HepG2 (cell line): Measurements from ENCODE around the gene RAMP3. TPM values are rescaled to one million over a fixed set of nuclear protein-coding genes. Genes with fewer than 3 reads are reported as not detected.

Experiments used
- ATAC-seq: fragments of 200-7000 bp; cut with Tn5 transposase; 3 replicates; pipeline ENCODE4 v1.9.1; 2020; ENCODE audit warnings: mild to moderate bottlenecking, moderate library complexity
- BruUV-seq: library from RNA; stranded (reverse); fragments of 400-500 nt; replicated peaks from 2 replicates; lab custom pipeline; 2021; lab: Mats Ljungman, UMichigan
- CTCF ChIA-PET: fragments of 300-600 bp; formaldehyde crosslinking; extraction: SDS; loops from one replicate; lab custom pipeline; 2021; ENCODE audit warnings: low total read pairs, inconsistent platforms, low intra/inter-chr PET ratio; lab: Yijun Ruan, JAX
- POLR2A ChIA-PET: fragments of 350-600 bp; sonication (Branson Sonifier 250); formaldehyde crosslinking; loops from one replicate; lab custom pipeline; 2020; ENCODE audit warnings: antibody characterized with exemption, inconsistent platforms; lab: Yijun Ruan, JAX
- DNase-seq: peaks from one replicate; pipeline ENCODE4 v3.0.0-alpha.2; 2015; ENCODE audit warnings: low spot score
- FAIRE-seq: peaks from 3 replicates; lab custom pipeline; 2011; peaks lifted over from hg19 to GRCh38; lab: Jason Lieb, UNC
- H2AFZ ChIP-seq: one replicate; pipeline ENCODE4 v1.6.1; 2011; ENCODE audit warnings: low read length, inconsistent platforms
- H3K27ac ChIP-seq: fragments of 300-600 bp; 3 replicates; pipeline ENCODE4 v1.8.0; 2011; ENCODE audit warnings: mixed run types, mild to moderate bottlenecking, mixed read lengths, low read length, inconsistent platforms; ENCODE audit not compliant: insufficient read depth; ENCODE audit errors: extremely low read length
- H3K27me3 ChIP-seq, 2 experiments: fragments of 200-600 bp in 1 of 2; 2 replicates in 1 of 2; 3 replicates in 1 of 2; pipeline versions ENCODE4 v1.6.0 to v1.8.0; 2011; ENCODE audit warnings: low read length in 2 of 2, mild to moderate bottlenecking in 2 of 2, moderate library complexity in 2 of 2, inconsistent platforms in 1 of 2; ENCODE audit not compliant: insufficient read depth in 2 of 2, control insufficient read depth in 1 of 2
- H3K36me3 ChIP-seq, 2 experiments: fragments of 200-600 bp in 1 of 2; replicated peaks in 1 of 2; 2 replicates in 1 of 2; 3 replicates in 1 of 2; pipeline versions ENCODE4 v1.5.1 to v1.8.0; 2011; ENCODE audit warnings: low read length in 2 of 2, inconsistent platforms in 1 of 2; ENCODE audit not compliant: insufficient read depth in 2 of 2, control insufficient read depth in 1 of 2
- H3K4me1 ChIP-seq: 2 replicates; pipeline ENCODE4 v1.5.1; 2012; ENCODE audit warnings: low read length, inconsistent platforms; ENCODE audit not compliant: insufficient read depth
- H3K4me2 ChIP-seq: 2 replicates; pipeline ENCODE4 v1.6.0; 2011; ENCODE audit warnings: low read depth, low read length, inconsistent platforms
- H3K4me3 ChIP-seq, 3 experiments: fragments of 200-600 bp in 1 of 3; sonication (generic), shearing (Covaris generic) in 1 of 3; replicated peaks in 1 of 3; 2 replicates each; pipeline ENCODE4 v1.5.1; 2011 to 2016; ENCODE audit warnings: low read length in 3 of 3, inconsistent platforms in 2 of 3, low read depth in 2 of 3, mild to moderate bottlenecking in 2 of 3, control low read depth in 1 of 3, mixed read lengths in 1 of 3; ENCODE audit not compliant: insufficient read depth in 1 of 3
- H3K79me2 ChIP-seq: one replicate; pipeline ENCODE4 v1.6.1; 2011; ENCODE audit warnings: low read length, inconsistent platforms; ENCODE audit not compliant: insufficient read depth
- H3K9ac ChIP-seq: 2 replicates; pipeline ENCODE4 v1.6.0; 2011; ENCODE audit warnings: mild to moderate bottlenecking, low read depth, low read length, inconsistent platforms; ENCODE audit not compliant: insufficient read depth
- H3K9me3 ChIP-seq: 2 replicates; pipeline ENCODE4 v1.5.1; 2012; ENCODE audit warnings: mild to moderate bottlenecking, low read length
- H4K20me1 ChIP-seq: 2 replicates; pipeline ENCODE4 v1.6.0; 2011; ENCODE audit warnings: inconsistent platforms, mild to moderate bottlenecking, low read length, moderate library complexity; ENCODE audit not compliant: insufficient read depth
- ZNF615 ChIP-seq: sonication (generic); formaldehyde crosslinking; IDR thresholded peaks from 2 replicates; pipeline ENCODE4 v1.5.0; 2020; ENCODE audit warnings: mild to moderate bottlenecking, missing genetic modification reagents, borderline replicate concordance
- ZNF687 ChIP-seq: sonication (generic); formaldehyde crosslinking; IDR thresholded peaks from 2 replicates; pipeline ENCODE4 v1.5.1; 2020; ENCODE audit warnings: mild to moderate bottlenecking, missing genetic modification reagents, moderate library complexity
- WGBS: methylation state at CpG from one replicate; pipeline ENCODE4 v1.1.6; 2017; ENCODE audit warnings: low lambda C conversion rate; 5-methylcytosine and 5-hydroxymethylcytosine counted together
- in situ Hi-C: cut with HindIII; loops from 2 replicates; pipeline ENCODE4 v1.10.0; 2017; ENCODE audit warnings: low pct_unique_long_range_greater_than_20kb; ENCODE audit not compliant: extremely low pct_ligation_motif_present
- intact Hi-C: fragments of 100-400 bp; cut with micrococcal nuclease; formaldehyde crosslinking; loops from one replicate; pipeline ENCODE4 v1.10.0; 2022; ENCODE audit not compliant: unreplicated experiment
- polyA plus RNA-seq, 8 experiments: library from polyadenylated mRNA; depleted of rRNA in 3 of 8; stranded (reverse) in 7 of 8; unstranded in 1 of 8; fragments of >200 nt; fragmentation: Illumina TruSeq in 4 of 8; extraction: Trizol in 4 of 8; gene quantifications; 2 replicates each; pipeline versions ENCODE4 v1.2.1 to v1.2.3, GENCODE V29; 2011 to 2016; ENCODE audit warnings: low read depth in 4 of 8, missing spikeins in 1 of 8, mixed read lengths in 1 of 8; ENCODE audit not compliant: insufficient read depth in 1 of 8
- total RNA-seq, 5 experiments: library from RNA; depleted of rRNA; stranded (reverse); fragments of >200 nt; fragmentation: Illumina TruSeq; extraction: Trizol; gene quantifications; 2 replicates each; pipeline ENCODE4 v1.2.3, GENCODE V29; 2016; ENCODE audit warnings: low read depth in 1 of 5

The RAMP3 gene
- total and polyA plus RNA-seq, 2 of the 13 experiments (the other 11 are each of a cell fraction or from before 2014, with no cell fraction given): not detected

GRCh38 chr7:45219801-45220435 is 62.3 kb downstream of the RAMP3 start:
- TF ChIP-seq ZNF687 (CRISPR knock-in tag) (no peak), ZNF615 (no peak)
- POLR2A ChIA-PET: no interaction called here
- 2% methylated on average over 4 of the region's 8 CpGs for WGBS
- H2AFZ ChIP-seq: no peak overlapping the region
- intact Hi-C loops: no loop called here
- BruUV-seq: no TSS peak
- CTCF ChIA-PET: no interaction called here
- no peaks in the 10 kb centered on the region for H3K9me3 ChIP-seq
- no peaks in the 10 kb centered on the region for H3K4me1 ChIP-seq
- DNase-seq (no peak), ATAC-seq (no peak), FAIRE-seq (no peak)
- H3K9ac ChIP-seq: no peak overlapping the region
- no peaks in the 10 kb centered on the region for H3K36me3 ChIP-seq
- no peak overlapping the region for H3K4me3 ChIP-seq
- H3K27me3 ChIP-seq: peaks cover 0 to 25% of the 10 kb centered on the region in 2 experiments; a peak in 3 of 5 replicates
- H3K27ac ChIP-seq: no peak overlapping the region
- no peaks in the 10 kb centered on the region for H4K20me1 ChIP-seq
- in situ Hi-C loops: no loop called here
- no peaks in the 10 kb centered on the region for H3K79me2 ChIP-seq
- H3K4me2 ChIP-seq: no peak overlapping the region
